Fibroblast of skin of right quadriceps (primary cell): Measurements from ENCODE around the gene GNPNAT1.
A peak's percentile ranks its signal among the peaks of the same experiment; 100 is the strongest.
"Not testable (repeated sequence)": the region's sequence is repeated elsewhere in the genome, so short reads cannot be mapped to it uniquely, and the experiment has no call there.

Experiments used
- DNase-seq: peaks from one replicate; pipeline ENCODE4 v3.0.0-alpha.2; 2013

Gene GNPNAT1

GRCh38 chr14:52789118-52789517, 2.3 kb downstream of the GNPNAT1 start:
- DNase-seq, result no peak

DNA sequence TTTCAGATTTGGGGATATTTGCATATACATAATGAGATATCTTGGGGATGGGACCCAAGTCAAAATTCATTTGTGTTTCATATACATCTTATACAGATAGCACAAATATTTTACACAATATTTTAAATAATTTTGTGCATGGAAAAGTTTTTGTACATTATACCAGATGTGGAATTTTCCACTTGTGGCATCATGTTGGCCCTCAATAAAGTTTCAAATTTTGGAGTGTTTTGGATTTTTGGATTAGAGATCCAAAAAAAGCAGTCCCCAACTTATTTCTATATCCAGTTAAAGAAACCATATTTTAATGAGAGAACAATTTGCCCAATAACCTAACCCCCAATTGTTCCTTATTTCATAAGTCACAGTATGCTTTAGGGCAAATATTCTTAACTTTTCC, 4.5 kb downstream of the GNPNAT1 start:
- DNase-seq, result no peak

GRCh38 chr14:52783206-52783605, 8.2 kb downstream of the GNPNAT1 start:
- no peak for DNase-seq

GRCh38 chr14:52781629-52782028, 9.8 kb downstream of the GNPNAT1 start:
- DNase-seq, result no peak

GRCh38 chr14:52780893-52781292, 10.5 kb downstream of the GNPNAT1 start:
- DNase-seq, result no peak

DNA sequence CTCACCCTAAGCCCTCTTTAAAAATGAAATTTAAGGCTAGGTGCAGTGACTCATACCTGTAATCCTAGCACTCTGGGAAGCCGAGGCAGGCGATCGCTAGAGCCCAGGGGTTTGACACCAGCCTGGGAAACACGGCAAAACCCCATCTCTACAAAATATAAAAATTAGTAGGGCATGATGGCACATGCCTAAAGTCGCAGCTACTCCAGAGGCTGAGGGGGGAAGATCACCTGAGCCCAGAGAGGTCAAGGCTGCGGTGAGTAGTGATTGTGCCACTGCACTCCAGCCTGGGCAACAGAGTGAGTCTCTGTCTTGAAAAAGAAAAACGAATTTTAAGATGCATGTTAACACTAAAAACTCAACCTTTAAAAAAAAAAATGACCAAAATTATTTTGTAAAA, 12.7 kb downstream of the GNPNAT1 start:
- DNase-seq, result no peak

GRCh38 chr14:52776816-52777215, 14.6 kb downstream of the GNPNAT1 start:
- DNase-seq, result no peak

DNA sequence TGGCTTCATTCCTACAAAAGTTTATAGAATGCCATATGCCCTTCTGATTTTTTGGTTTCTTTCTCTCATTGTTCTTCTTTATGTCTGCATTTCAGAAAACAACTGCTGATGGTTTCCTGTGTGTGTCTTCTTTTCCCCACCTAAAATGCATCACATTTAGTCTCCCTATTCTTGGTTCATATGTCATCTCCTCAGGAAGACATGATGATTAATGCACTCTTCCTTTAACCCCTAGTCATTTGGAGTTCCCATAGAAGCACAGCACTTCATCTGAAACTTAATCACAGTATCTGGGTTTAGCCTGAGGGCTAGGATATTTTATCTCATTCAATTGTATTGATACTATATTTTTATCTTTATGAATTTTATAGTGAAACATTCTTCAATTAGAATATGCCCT, 21.5 kb downstream of the GNPNAT1 start:
- no peak for DNase-seq

GRCh38 chr14:52767058-52767833, 24.2 kb downstream of the GNPNAT1 start:
- DNase-seq, result no peak

DNA sequence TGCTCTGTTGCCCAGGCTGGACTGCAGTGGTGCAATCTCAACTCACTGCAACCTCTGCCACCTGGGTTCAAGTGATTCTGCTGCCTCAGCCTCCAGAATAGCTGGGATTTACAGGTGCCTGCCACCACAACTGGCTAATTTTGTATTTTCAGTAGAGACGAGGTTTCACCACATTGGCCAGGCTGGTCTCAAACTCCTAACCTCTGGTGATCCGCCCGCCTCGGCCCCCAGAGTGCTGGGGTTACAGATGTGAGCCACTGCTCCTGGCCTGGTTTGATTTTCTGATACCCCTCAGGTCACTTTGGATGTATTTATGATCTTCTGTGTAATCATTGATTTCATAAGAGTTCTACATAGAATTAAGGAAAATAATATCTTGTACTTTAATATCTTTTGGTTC, 28.5 kb downstream of the GNPNAT1 start:
- not testable (repeated sequence) for DNase-seq

GRCh38 chr14:52759145-52759544, 32.3 kb downstream of the GNPNAT1 start:
- DNase-seq, result no peak

- no peak for DNase-seq
Observed at GRCh38 chr14:52755607-52756316, 35.6 kb downstream of the GNPNAT1 start.

- DNase-seq, result no peak
Observed at GRCh38 chr14:52748647-52749292, 42.6 kb downstream of the GNPNAT1 start.

DNA sequence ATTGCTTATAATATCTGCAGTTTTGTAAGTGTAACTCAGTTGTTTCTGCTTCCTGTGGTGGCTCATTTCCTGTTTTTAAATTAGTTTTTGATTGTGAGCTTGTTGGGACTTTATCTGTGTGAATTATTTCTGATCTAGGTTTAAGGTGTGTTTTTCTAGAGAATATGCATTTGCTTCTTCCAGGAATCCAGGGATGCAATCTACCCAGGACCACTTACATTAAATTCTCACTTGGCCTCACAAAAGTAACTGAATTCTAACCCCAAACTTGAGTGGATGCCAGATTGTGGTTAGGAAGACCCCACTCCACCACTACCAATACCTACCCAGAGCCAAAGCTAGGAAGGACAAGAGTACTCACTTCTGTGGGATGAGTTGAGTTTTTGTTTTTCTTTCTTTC, 49.5 kb downstream of the GNPNAT1 start:
- DNase-seq, result no peak

GRCh38 chr14:52740751-52741150, 50.7 kb downstream of the GNPNAT1 start:
- DNase-seq, result no peak

GRCh38 chr14:52738409-52738808, 53.0 kb downstream of the GNPNAT1 start:
- DNase-seq, result no peak

DNA sequence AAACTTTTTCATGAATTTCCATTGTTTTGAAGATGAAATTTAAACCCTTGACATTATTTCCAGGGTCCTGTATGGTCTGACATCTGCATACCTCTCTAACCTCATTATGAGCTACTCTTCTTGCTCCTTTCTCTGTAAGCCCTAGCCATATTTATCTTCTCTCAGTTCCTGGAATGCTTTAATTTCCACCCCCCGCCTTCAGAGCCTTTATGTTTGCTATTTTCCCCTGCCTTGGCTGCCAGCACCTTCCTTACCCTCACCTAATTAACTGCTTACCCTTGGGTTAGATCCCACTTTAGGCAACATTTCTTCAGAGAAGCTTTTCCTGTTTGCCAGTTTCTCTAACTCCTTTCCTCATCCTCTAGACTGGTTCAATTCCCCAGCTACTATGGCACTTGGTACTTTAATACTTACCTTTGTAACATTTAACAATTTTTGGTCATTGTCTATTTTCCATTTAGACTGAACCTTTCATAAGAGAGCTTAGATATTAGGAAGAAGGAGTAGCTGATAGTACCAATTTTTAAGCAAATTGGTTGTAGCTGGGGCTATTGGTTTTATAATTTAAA, 55.4 kb downstream of the GNPNAT1 start:
- no peak for DNase-seq

GRCh38 chr14:52733824-52734223, 57.6 kb downstream of the GNPNAT1 start:
- no peak for DNase-seq

GRCh38 chr14:52730709-52731111, 60.7 kb downstream of the GNPNAT1 start:
- peak; percentile 8 for DNase-seq

DNA sequence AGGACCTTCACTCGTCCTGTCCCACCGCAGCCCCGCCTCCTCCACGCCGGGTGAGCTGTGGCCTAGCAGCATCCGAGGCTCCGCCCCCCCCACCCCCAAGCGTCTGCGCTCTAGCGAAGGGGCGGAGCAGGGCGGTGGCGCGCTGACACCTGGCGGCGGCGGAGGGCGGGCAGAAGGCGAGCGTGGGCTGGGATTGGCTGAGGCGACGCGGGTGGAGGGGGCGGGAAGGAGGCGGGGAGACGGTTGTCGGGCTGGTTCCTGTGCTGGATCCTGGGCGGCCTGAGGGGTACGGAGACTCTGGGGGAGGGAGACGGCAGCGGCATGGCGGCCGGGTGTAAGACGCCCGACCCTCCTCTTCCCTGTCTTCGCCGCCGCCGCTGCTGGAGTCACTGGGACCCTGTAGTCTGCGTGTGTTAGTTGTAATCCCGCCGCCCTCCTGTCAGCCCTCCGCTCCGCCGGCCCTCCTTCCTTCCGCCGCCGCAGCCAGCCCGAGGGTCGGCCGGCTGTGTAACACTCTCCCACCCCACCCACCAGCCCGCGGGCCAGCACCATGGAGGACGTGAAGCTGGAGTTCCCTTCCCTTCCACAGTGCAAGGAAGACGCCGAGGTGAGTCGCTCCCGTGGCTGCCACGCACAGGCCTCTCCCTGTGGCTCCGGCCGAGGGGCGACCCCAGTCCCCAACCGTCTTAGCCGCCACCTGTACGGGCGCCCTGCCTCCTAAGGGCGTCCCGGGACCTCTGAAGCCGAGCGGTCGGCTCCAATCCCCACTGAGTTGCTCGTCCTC, 61.3 kb downstream of the GNPNAT1 start, which contains the start of gene STYX:
Gene STYX (plus strand): TSS at position 242 of the 784 bp plus-strand sequence. CDS start 309 bp downstream, at position 551.
- peak; percentile 97 for DNase-seq

- no peak for DNase-seq
Observed at GRCh38 chr14:52729585-52729924, 61.9 kb downstream of the GNPNAT1 start.

DNA sequence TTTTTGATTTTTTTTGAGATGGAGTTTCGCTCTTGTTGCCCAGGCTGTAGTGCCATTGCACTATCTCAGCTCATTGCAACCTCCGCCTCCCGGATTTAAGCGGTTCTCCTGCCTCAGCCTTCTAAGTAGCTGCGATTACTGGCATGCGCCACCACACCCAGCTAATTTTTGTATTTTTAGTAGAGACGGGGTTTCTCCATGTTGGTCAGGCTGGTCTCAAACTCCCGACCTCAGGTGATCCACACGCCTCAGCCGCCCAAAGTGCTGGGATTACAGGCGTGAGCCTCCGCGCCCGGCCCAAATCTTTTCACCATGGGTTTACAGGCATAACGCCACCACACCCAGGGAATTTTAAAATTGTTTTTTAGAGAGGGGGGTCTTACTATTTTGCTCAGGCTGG, 62.4 kb downstream of the GNPNAT1 start:
- DNase-seq, result not testable (repeated sequence)

DNA sequence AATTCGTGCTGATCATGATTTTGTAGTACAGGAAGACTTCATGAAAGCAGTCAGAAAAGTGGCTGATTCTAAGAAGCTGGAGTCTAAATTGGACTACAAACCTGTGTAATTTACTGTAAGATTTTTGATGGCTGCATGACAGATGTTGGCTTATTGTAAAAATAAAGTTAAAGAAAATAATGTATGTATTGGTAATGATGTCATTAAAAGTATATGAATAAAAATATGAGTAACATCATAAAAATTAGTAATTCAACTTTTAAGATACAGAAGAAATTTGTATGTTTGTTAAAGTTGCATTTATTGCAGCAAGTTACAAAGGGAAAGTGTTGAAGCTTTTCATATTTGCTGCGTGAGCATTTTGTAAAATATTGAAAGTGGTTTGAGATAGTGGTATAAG, 63.9 kb downstream of the GNPNAT1 start:
- not testable (repeated sequence) for DNase-seq
